D721Med (cell line): Measurements from ENCODE around the gene STK32B.

Experiments used
- DNase-seq: peaks from one replicate; pipeline ENCODE4 v3.0.0; 2011; ENCODE audit warnings: low spot score; ENCODE audit not compliant: insufficient read length
- FAIRE-seq: peaks from 2 replicates; lab custom pipeline; 2011; peaks lifted over from hg19 to GRCh38; lab: Jason Lieb, UNC
- TF ChIP-seq, protein P1 (sequence below): IDR thresholded peaks from 2 replicates; pipeline ENCODE4 v1.5.1; 2012; ENCODE audit warnings: mild to moderate bottlenecking, control low read depth; ENCODE audit not compliant: insufficient read depth; ENCODE audit errors: missing control alignments

Gene STK32B

DNA sequence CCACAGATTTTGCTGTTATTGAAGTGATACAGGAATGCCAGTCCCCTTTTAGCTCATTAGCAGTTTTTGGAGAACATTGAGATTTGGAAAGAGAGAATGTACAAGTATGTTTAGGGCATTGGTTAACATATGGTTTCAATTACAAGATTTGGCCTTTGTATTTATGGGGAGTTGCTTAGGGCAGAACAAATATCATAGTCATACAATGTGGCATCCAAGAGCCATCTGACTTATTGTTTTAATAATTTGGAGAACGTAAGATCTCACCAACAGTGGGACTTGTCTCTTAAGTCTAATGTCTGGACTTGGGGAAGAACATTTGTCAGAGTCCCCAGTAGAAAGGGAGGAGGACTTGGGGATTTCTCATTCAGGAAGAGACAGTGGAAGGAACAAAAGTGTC lies 166.1 kb downstream of the STK32B start:
- DNase-seq (no peak), FAIRE-seq (no peak)
- TF ChIP-seq, protein P1, sequence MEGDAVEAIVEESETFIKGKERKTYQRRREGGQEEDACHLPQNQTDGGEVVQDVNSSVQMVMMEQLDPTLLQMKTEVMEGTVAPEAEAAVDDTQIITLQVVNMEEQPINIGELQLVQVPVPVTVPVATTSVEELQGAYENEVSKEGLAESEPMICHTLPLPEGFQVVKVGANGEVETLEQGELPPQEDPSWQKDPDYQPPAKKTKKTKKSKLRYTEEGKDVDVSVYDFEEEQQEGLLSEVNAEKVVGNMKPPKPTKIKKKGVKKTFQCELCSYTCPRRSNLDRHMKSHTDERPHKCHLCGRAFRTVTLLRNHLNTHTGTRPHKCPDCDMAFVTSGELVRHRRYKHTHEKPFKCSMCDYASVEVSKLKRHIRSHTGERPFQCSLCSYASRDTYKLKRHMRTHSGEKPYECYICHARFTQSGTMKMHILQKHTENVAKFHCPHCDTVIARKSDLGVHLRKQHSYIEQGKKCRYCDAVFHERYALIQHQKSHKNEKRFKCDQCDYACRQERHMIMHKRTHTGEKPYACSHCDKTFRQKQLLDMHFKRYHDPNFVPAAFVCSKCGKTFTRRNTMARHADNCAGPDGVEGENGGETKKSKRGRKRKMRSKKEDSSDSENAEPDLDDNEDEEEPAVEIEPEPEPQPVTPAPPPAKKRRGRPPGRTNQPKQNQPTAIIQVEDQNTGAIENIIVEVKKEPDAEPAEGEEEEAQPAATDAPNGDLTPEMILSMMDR: no peak

DNA sequence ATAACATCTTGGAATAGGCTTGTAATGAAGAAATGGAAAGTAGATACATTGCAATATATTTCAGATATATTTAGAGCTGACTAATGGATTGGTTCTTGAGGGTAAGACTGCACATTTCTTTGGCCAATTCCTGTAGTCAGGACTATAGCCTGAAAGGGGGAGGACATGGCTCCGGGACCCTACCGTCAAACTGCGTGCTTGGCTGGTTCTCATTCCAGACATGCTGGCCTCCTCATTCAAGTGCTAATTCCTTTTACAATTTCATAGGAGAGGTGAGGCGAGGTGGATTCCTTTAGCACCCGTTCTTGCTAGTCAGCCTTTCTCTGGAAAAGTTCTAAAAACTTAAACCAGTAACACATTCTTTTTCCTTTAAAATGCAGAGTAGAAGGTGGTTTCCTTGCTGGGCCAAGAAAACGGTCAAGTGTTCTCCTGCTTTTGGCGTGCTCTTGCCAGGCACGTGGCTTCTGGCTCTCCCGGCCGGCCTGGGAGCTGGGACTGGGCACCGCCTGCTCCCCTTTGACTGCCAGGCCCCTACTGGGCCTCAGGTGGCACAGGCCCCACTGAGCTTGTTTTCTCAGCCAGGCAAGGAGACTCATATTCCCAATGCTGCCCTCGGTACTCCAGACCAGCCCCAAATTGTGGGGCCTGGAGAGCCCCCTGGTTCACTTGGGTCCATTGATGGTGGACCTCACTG lies 167.2 kb downstream of the STK32B start:
- FAIRE-seq (no peak), DNase-seq (no peak)
- TF ChIP-seq, protein P1: no peak

DNA sequence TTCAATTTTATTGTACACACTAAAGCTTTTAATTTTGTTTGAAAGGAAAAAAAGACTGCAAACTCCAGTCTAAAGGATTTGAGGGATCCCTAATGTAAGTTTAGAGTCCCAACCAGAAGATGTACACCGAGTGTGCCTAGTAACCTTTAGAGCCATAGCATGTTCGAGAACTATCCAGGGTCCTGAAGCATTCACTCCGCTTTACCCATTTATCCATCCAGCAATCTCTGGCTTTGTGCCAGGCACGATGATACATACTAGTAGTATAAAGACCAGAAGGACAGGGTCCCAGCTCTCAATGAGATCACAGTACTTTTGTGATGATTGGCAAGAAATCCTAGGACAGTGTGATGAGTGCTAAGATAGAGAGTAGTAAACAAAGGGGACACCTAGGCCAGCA lies 168.7 kb downstream of the STK32B start:
- TF ChIP-seq, protein P1: no peak
- no peak for DNase-seq
- FAIRE-seq: no peak

DNA sequence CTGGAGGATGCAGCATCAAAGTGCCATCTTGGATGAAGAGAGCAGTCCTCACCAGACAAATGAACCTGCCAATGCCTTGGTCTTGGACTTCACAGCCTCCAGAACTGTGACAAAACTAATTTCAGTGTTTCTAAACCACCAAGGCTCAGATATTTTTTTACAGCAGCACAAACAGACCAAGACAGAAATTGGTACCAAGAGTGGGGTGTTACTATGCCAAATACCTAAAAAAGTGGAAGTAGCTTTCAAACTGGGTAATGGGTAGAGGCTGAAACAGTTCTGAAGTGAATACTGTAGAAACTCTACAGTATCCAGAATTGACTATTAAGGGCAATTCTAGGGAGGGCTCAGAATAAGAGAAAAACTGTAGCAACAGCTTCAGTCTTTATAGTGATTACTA lies 170.8 kb downstream of the STK32B start:
- FAIRE-seq (no peak), DNase-seq (no peak)
- TF ChIP-seq, protein P1: no peak

DNA sequence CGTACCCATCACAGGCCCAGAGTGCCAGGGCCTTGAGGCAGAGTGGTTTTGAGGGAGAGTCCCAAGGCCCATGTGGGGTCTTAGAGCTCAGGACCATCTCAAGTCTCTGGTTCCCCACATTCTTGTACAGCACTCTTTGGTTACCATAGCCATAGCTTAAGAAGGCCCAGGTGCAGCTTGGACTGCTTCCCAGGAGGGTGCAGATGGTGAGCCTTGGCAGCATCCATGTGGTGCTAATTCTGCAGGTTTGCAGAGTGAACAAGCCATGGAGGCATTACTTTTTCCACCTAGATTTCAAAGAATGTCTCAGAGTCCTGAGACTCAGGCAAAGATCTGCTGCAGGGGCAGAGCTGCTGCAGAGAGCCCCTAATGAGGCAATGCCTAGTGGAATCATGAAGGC lies 171.7 kb downstream of the STK32B start:
- no peak for FAIRE-seq
- TF ChIP-seq, protein P1: no peak
- no peak for DNase-seq

DNA sequence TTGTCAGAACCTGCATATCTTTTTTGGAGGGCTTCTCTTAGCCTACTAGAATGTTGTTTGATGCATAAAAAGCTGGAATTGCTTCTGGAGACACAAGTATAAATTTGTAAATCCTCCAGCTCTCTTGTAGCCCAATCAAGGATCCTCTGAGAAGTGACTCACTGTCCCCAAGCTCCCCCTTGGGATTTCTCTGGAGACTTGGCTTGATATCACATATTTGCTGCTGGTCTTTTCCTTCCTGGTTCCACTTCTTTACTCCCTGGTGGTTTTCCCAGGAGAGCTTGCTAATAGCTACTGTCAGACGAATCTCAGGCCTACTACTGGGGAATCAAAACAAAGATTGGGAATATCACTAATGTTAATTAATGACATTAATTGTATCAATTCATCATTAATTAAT lies 173.1 kb downstream of the STK32B start:
- DNase-seq: no peak
- no peak for FAIRE-seq
- TF ChIP-seq, protein P1: no peak

DNA sequence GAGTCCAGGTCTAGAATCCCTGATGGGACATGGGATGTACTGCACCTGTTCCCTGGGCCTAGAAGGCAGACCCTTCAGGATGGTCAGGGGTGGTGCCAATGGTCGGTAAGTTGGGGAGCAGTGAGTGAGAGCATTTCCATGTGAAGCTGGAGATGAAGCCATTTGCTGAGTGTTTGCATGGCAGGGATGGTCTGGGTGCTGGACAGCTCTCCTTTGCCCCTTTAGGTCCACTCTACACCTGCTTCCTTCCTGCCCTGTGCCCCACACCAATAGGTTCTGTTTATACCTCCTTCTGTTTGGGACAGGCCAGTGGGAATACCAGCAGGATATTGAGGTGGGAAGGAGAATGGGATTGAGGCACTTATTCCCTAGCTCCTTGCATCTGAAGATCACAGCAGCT lies 181.3 kb downstream of the STK32B start:
- DNase-seq (no peak), FAIRE-seq (no peak)
- TF ChIP-seq, protein P1: no peak
